Activated CD8-positive, alpha-beta memory T cell treated with anti-CD3 and anti-CD28 coated beads for 48 hours (primary cell): Measurements from ENCODE around the gene RAB8B.

Source experiments
- DNase-seq, 3 experiments: peaks; one replicate each; pipeline ENCODE4 v3.0.0-alpha.2; 2020; ENCODE audit warnings: low read depth in 2 of 3, low spot score in 2 of 3

Gene RAB8B

DNA sequence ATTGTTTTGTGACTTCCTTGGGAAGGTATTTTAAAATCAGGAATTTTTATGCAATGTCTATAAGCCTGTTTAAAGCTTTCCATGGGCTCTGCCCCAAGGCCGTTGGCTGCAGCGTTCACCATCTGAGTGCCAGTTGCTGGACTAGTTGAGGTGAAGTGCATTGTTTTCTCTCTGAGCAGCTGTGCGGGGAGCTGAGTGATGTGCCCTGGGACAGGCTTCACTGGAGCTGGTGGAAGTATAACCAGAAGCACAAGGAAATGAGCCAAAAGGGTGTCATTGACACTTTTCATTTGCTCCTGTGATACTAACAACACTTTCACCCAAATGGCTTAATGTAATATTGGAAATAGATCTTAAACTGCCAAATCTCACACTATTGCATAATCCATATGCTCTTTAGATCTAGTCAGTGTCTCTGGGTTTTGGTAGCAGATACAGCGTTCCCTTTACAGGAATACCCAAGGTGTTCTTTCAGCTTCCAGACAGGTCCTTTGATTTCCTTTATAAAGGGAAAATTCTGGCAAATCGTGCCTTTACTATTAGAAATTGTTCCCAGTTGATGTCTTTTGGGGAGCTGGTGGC, 117.2 kb downstream of the RAB8B start:
- DNase-seq = no peak

DNA sequence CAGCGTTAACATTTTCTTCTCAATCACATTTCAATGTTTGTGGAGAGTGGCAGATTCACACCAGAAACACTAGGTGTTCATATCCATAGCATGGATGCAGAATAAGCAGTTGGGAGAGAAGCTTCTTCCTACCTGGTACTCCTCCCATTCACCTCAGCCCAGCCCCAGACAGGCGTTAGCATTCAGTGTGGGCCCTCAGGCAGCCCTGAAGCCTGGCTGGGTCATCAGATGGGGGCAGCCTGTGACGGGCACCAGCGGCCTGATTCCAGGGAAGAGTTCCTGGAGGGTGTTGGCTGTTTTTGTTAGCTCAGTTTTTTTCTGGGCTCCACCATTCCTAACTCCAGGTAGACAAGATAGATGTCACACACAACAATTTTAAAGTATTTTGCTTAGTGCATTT, 119.1 kb downstream of the RAB8B start:
- DNase-seq = no peak

DNA sequence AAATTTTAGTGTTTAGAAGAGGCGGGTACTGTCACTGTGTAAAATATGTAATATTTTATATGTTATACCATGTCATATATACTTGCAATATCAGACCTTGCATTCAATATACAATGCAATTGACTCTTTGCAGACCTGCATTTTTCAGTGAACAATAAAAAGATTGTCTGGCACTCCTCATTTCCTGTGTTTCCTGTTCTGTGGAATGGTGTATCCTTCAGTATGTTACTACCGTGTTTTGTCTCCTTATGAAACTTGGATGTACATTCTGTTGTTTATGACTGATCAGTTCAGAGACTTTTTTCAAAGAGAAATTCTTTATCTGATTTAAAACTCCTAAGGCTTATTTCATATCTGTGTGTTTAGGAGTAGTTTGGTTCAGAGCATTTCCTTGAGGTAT, 119.5 kb downstream of the RAB8B start:
- DNase-seq = no peak

DNA sequence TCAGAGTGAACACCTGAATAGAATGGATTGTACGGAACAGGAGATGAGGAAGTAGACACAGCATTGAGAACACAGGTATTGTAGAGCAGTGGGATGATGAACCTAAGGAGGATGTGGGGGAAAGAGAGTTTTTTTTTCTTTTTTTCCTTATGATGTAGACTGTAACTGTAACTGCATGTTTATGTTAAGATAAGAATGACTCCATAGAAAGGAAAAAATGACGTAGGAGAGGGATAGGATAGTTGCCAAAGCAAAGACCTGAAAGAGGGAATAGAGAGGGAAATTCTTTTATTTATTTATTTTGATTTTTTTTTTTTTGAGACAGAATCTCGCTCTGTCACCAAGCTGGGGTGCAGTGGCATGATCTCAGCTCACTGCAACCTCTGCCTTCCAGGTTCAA, 121.2 kb downstream of the RAB8B start:
- no peak for DNase-seq

DNA sequence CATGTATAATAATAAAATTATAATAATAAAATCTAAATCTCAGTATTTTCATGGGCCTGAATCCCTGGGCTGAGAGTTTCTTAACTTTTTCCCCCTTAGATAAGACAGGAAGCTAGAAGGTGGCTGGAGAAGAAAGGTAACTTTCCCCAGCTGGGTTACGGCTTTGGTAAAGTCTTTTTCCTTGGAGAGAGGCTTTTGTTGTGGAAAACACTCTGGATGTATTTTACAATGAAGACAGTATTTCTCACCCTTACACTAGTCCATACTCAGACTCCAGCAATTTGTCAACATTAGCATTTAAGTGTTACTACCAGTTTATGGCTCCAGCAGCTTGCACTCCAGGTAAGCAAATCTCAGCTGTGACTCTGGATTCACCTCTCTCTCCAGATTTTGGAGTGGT, 122.9 kb downstream of the RAB8B start:
- DNase-seq = no peak

DNA sequence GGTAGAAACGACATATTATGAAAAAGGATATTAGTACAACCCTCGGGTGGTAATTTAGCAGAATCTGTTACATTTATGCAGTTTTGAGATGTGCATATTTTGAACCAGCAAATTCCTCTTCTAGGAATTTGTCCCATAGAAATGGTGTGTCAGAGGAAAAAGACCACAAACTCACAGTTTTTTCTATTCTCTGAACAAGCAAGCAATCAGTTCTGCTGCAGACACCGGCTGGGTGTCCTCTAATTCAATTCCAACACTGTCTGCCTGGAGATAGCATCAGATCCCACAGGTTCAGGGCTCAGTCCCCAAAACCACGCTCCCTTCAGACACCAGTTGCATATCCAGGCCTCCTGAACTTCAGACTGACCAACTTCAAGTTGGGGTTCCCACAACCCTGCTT, 124.4 kb downstream of the RAB8B start:
- no peak for DNase-seq

DNA sequence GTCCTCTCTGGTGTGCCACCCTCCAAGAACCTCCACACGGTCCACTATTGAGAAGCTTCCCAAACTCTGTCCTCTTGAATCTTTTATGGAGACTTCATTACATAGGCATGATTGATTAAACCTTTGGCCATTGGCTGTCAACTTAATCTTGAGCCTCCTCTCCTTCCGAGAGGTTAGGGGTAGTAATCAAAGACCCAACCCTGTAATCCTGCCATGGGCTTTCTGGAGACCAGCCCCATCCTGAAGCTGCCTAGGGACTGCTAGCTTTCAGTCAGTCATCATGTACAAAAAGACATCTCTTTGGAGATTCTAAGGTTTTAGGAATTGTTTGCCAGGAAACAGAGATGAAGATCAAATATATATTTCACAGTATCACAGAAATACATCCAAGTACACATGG, 125.0 kb downstream of the RAB8B start:
- DNase-seq = no peak
